CD4-positive, alpha-beta T cell treated with Interleukin-4 for 4 hours (primary cell): ENCODE measurements around the gene OSBPL10.
"Not testable (repeated sequence)": the region's sequence is repeated elsewhere in the genome, so short reads cannot be mapped to it uniquely, and the experiment has no call there.

Experiments
- DNase-seq: peaks from one replicate; pipeline ENCODE4 v3.0.0-alpha.2; 2020

The OSBPL10 gene

GRCh38 chr3:31802981-31803740, 177.9 kb downstream of the OSBPL10 start:
- no peak for DNase-seq

GRCh38 chr3:31800436-31800835, 180.6 kb downstream of the OSBPL10 start:
- no peak for DNase-seq

- no peak for DNase-seq
These were observed 182.2 kb downstream of the OSBPL10 start for GRCh38 chr3:31798840-31799239.

GRCh38 chr3:31793821-31794220, 187.2 kb downstream of the OSBPL10 start:
- DNase-seq = no peak

GRCh38 chr3:31791090-31791430, 190.0 kb downstream of the OSBPL10 start:
- no peak for DNase-seq

GRCh38 chr3:31790193-31791089, 190.6 kb downstream of the OSBPL10 start:
- no peak for DNase-seq

GRCh38 chr3:31789429-31789828, 191.6 kb downstream of the OSBPL10 start:
- no peak for DNase-seq

GRCh38 chr3:31785734-31786133, 195.3 kb downstream of the OSBPL10 start:
- DNase-seq = no peak

- no peak for DNase-seq
These were observed 195.8 kb downstream of the OSBPL10 start for GRCh38 chr3:31785286-31785685.

- not testable (repeated sequence) for DNase-seq
These were observed 197.2 kb downstream of the OSBPL10 start for GRCh38 chr3:31783851-31784250.

GRCh38 chr3:31782306-31782705, 198.8 kb downstream of the OSBPL10 start:
- not testable (repeated sequence) for DNase-seq

- DNase-seq = no peak
These were observed 201.5 kb downstream of the OSBPL10 start for GRCh38 chr3:31779514-31779913.

GRCh38 chr3:31777887-31778286, 203.2 kb downstream of the OSBPL10 start:
- no peak for DNase-seq

- DNase-seq = no peak
These were observed 204.0 kb downstream of the OSBPL10 start for GRCh38 chr3:31777092-31777491.

GRCh38 chr3:31776016-31776415, 205.0 kb downstream of the OSBPL10 start:
- DNase-seq = no peak

GRCh38 chr3:31775383-31775782, 205.7 kb downstream of the OSBPL10 start:
- DNase-seq = no peak

GRCh38 chr3:31772758-31773473, 208.1 kb downstream of the OSBPL10 start:
- DNase-seq = no peak

- no peak for DNase-seq
These were observed 208.8 kb downstream of the OSBPL10 start for GRCh38 chr3:31772272-31772671.

GRCh38 chr3:31770822-31771326, 210.2 kb downstream of the OSBPL10 start:
- DNase-seq = no peak

- peak; percentile 51 for DNase-seq
These were observed 212.5 kb downstream of the OSBPL10 start for GRCh38 chr3:31768479-31769125.

GRCh38 chr3:31767920-31768319, 213.1 kb downstream of the OSBPL10 start:
- DNase-seq = no peak

GRCh38 chr3:31766669-31767068, 214.4 kb downstream of the OSBPL10 start:
- no peak for DNase-seq

- DNase-seq = no peak
These were observed 215.2 kb downstream of the OSBPL10 start for GRCh38 chr3:31765871-31766270.
